GM12892 (cell line): ENCODE data around the gene PERP.

Source experiments
- POLR2A ChIP-seq: IDR thresholded peaks from 2 replicates; pipeline ENCODE4 v1.6.1; 2011; ENCODE audit warnings: low read depth, low read length, control low read depth
- POLR2AphosphoS5 ChIP-seq: IDR thresholded peaks from 2 replicates; pipeline ENCODE4 v1.6.1; 2011; ENCODE audit warnings: low read depth, low read length, control low read depth

GRCh38 chr6:138107752-138108592 is 753 bp upstream of the PERP start:
- TF ChIP-seq POLR2AphosphoS5: no peak
- TF ChIP-seq POLR2A: no peak
